ENCODE data around the gene SEC16B. TPM values are rescaled to one million over a fixed set of nuclear protein-coding genes. Genes with fewer than 3 reads are reported as not detected.
A peak's percentile ranks its signal among the peaks of the same experiment; 100 is the strongest.

SEC16B gene
- total RNA-seq, 2 experiments from 2014 or later, result not detected

DNA sequence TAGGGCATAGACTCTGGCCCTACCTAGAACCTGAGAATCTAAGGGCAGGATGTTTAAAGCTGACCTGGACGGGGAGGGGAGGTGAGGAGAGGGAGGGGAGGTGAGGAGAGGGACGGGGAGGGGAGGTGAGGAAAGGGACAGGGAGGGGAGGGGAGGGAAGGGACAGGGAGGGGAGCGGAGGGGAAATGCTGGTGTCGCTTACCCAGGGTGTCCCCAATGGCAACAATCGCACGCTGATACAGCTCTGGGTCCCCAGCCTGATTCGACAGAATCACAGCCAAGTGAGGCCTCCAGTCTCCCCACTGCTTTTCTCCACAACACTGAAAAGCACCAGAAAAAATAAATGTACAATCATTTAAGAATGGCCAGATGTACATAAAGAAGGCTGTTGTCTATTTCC is 22.2 kb downstream of the SEC16B start:
- H3K27ac ChIP-seq (ENCODE audit: low read depth, low read length, poor library complexity, severe bottlenecking), result no peak overlapping the region
- H3K79me2 ChIP-seq (ENCODE audit: insufficient read depth, low read depth, low read length), result no peaks in the 10 kb centered on the region
- DNase-seq (ENCODE audit: low spot score), result no peak
- H3K4me1 ChIP-seq (ENCODE audit: insufficient read depth, low read length, poor library complexity, severe bottlenecking), result no peaks in the 10 kb centered on the region
- no peaks in the 10 kb centered on the region for H4K20me1 ChIP-seq (ENCODE audit: insufficient read depth, low read length)
- H3K4me2 ChIP-seq (ENCODE audit: low read length), result no peak overlapping the region
- POLR2A ChIA-PET, result no interaction called here
- intact Hi-C loops (cut with micrococcal nuclease; ENCODE audit: unreplicated experiment), result loop anchor here (5.0 kb wide), 1 partner anchor 1050 kb away; no protein-coding TSS in a partner anchor
- H3K4me3 ChIP-seq (ENCODE audit: low read depth, low read length, poor library complexity, severe bottlenecking), result no peak overlapping the region
- H3K9me2 ChIP-seq (ENCODE audit: insufficient read depth, low read length), result no peaks in the 10 kb centered on the region
- no peak for TF ChIP-seq EZH2phosphoT487 (IDR thresholded peaks at IDR 0.05; ENCODE audit: borderline replicate concordance, low read depth, low read length)
- TF ChIP-seq, protein P1, sequence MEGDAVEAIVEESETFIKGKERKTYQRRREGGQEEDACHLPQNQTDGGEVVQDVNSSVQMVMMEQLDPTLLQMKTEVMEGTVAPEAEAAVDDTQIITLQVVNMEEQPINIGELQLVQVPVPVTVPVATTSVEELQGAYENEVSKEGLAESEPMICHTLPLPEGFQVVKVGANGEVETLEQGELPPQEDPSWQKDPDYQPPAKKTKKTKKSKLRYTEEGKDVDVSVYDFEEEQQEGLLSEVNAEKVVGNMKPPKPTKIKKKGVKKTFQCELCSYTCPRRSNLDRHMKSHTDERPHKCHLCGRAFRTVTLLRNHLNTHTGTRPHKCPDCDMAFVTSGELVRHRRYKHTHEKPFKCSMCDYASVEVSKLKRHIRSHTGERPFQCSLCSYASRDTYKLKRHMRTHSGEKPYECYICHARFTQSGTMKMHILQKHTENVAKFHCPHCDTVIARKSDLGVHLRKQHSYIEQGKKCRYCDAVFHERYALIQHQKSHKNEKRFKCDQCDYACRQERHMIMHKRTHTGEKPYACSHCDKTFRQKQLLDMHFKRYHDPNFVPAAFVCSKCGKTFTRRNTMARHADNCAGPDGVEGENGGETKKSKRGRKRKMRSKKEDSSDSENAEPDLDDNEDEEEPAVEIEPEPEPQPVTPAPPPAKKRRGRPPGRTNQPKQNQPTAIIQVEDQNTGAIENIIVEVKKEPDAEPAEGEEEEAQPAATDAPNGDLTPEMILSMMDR (conservative IDR thresholded peaks at IDR 0.05; ENCODE audit: low read length), result no peak
- H3K36me3 ChIP-seq (ENCODE audit: insufficient read depth, low read length), result no peaks in the 10 kb centered on the region
- BruUV-seq (replicated peaks), result no TSS peak
- CTCF ChIA-PET (ENCODE audit: unreplicated experiment), result no interaction called here
- H2AFZ ChIP-seq (ENCODE audit: low read length), result no peak overlapping the region
- no peaks in the 10 kb centered on the region for H3K9me3 ChIP-seq (ENCODE audit: low read length)

DNA sequence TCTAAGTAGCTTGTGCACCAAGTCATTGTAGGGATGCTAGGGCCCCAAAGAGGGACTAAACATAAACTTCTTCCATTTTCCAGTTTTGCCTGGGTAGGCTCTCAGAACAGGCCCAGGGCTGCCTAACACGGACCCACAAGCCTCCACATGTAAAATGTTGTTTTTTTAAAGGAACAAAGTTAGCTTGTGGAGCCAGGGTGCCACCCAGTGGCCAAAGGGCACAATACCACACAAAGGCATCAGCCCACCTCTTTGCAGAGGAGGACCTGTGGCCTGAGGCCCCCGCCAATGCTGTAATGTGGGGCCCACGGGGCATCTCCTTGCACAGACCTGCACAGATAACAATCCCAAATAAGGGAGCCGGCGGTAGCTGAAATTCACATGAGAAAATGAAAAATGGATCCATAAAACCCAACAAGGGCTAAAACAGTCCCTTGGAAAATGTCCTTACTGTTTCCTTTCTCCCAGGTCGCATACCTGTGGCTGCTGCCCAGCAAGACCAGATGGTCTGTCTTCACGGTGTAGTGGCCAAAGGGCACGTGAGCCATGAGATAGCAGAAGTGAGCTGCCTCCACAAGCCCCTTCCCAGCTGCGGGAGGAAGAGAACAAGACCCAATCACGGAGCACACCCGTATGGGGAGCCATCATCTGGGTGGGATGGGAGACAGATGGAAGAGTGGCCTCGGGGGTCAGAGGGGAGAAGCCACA is 23.8 kb downstream of the SEC16B start:
- no peak for TF ChIP-seq EZH2phosphoT487 (IDR thresholded peaks at IDR 0.05; ENCODE audit: borderline replicate concordance, low read depth, low read length)
- TF ChIP-seq, protein P1 (conservative IDR thresholded peaks at IDR 0.05; ENCODE audit: low read length), result peak; percentile 90
- intact Hi-C loops (cut with micrococcal nuclease; ENCODE audit: unreplicated experiment), result loop anchor here (5.0 kb wide), 1 partner anchor 1049 kb away; no protein-coding TSS in a partner anchor
- Histone ChIP-seq H4K20me1 (ENCODE audit: insufficient read depth, low read length) (no peaks in the 10 kb centered on the region), H2AFZ (ENCODE audit: low read length) (no peak overlapping the region), H3K9me3 (ENCODE audit: low read length) (no peaks in the 10 kb centered on the region), H3K4me3 (ENCODE audit: low read depth, low read length, poor library complexity, severe bottlenecking) (no peak overlapping the region), H3K36me3 (ENCODE audit: insufficient read depth, low read length) (no peaks in the 10 kb centered on the region), H3K4me1 (ENCODE audit: insufficient read depth, low read length, poor library complexity, severe bottlenecking) (no peaks in the 10 kb centered on the region), H3K79me2 (ENCODE audit: insufficient read depth, low read depth, low read length) (no peaks in the 10 kb centered on the region), H3K27ac (ENCODE audit: low read depth, low read length, poor library complexity, severe bottlenecking) (no peak overlapping the region), H3K9me2 (ENCODE audit: insufficient read depth, low read length) (no peaks in the 10 kb centered on the region), H3K4me2 (ENCODE audit: low read length) (no peak overlapping the region)
- POLR2A ChIA-PET, result no interaction called here
- BruUV-seq (replicated peaks), result no TSS peak
- DNase-seq (ENCODE audit: low spot score), result peak; percentile 58
- CTCF ChIA-PET (ENCODE audit: unreplicated experiment), result no interaction called here

Measured in OCI-LY7 (cell line).